ENCODE measurements around the gene MYL4. TPM values are rescaled to one million over a fixed set of nuclear protein-coding genes. Genes with fewer than 3 reads are reported as not detected.

MYL4 gene
- total RNA-seq, 2 experiments from 2014 or later = not detected

GRCh38 chr17:47232465-47232864, 23.3 kb downstream of the MYL4 start:
- no peak for ATAC-seq
- ChIA-PET POLR2A (no interaction called here), CTCF (interaction anchor here (0.6 kb wide), 1 partner anchor 239 kb away, joined by 5 read pairs; no protein-coding TSS in a partner anchor)
- Mint-ChIP-seq H3K27ac (no peak overlapping the region), H3K27me3 (ENCODE audit: low read depth) (peaks cover 15% of the 10 kb centered on the region), H3K4me3 (no peak overlapping the region), H3K36me3 (ENCODE audit: low read depth) (no peaks in the 10 kb centered on the region), H3K9me3 (ENCODE audit: insufficient read depth) (no peaks in the 10 kb centered on the region), H3K4me1 (ENCODE audit: low read depth) (peaks cover 16% of the 10 kb centered on the region)
- DNase-seq = no peak

- H3K36me3 Mint-ChIP-seq (ENCODE audit: low read depth) = no peaks in the 10 kb centered on the region
- H3K4me1 Mint-ChIP-seq (ENCODE audit: low read depth) = peaks cover 15% of the 10 kb centered on the region
- ChIA-PET CTCF (no interaction called here), POLR2A (no interaction called here)
- H3K27ac Mint-ChIP-seq = no peak overlapping the region
- no peaks in the 10 kb centered on the region for H3K9me3 Mint-ChIP-seq (ENCODE audit: insufficient read depth)
- no peak for DNase-seq
- no peak for ATAC-seq
- H3K27me3 Mint-ChIP-seq (ENCODE audit: low read depth) = peaks cover 10% of the 10 kb centered on the region
- H3K4me3 Mint-ChIP-seq = no peak overlapping the region
Measured at GRCh38 chr17:47235506-47235905, 26.4 kb downstream of the MYL4 start.

- no peak overlapping the region for H3K4me3 Mint-ChIP-seq
- DNase-seq (no peak), ATAC-seq (no peak)
- no peaks in the 10 kb centered on the region for H3K9me3 Mint-ChIP-seq (ENCODE audit: insufficient read depth)
- H3K4me1 Mint-ChIP-seq (ENCODE audit: low read depth) = peaks cover 14% of the 10 kb centered on the region
- H3K27me3 Mint-ChIP-seq (ENCODE audit: low read depth) = peaks cover 7% of the 10 kb centered on the region
- POLR2A ChIA-PET = no interaction called here
- H3K27ac Mint-ChIP-seq = no peak overlapping the region
- H3K36me3 Mint-ChIP-seq (ENCODE audit: low read depth) = no peaks in the 10 kb centered on the region
- CTCF ChIA-PET = no interaction called here
Measured at GRCh38 chr17:47235923-47236322, 26.8 kb downstream of the MYL4 start.

GRCh38 chr17:47237841-47238240, 28.7 kb downstream of the MYL4 start:
- DNase-seq (no peak), ATAC-seq (no peak)
- no peak overlapping the region for H3K27ac Mint-ChIP-seq
- no peak overlapping the region for H3K4me3 Mint-ChIP-seq
- H3K4me1 Mint-ChIP-seq (ENCODE audit: low read depth) = peaks cover 14% of the 10 kb centered on the region
- ChIA-PET POLR2A (no interaction called here), CTCF (no interaction called here)
- H3K27me3 Mint-ChIP-seq (ENCODE audit: low read depth) = peaks cover 8% of the 10 kb centered on the region
- no peaks in the 10 kb centered on the region for H3K36me3 Mint-ChIP-seq (ENCODE audit: low read depth)
- H3K9me3 Mint-ChIP-seq (ENCODE audit: insufficient read depth) = no peaks in the 10 kb centered on the region

GRCh38 chr17:47238321-47239010, 29.3 kb downstream of the MYL4 start:
- CTCF ChIA-PET = no interaction called here
- no peaks in the 10 kb centered on the region for H3K9me3 Mint-ChIP-seq (ENCODE audit: insufficient read depth)
- POLR2A ChIA-PET = no interaction called here
- no peaks in the 10 kb centered on the region for H3K36me3 Mint-ChIP-seq (ENCODE audit: low read depth)
- H3K4me1 Mint-ChIP-seq (ENCODE audit: low read depth) = peaks cover 14% of the 10 kb centered on the region
- no peak overlapping the region for H3K27ac Mint-ChIP-seq
- H3K27me3 Mint-ChIP-seq (ENCODE audit: low read depth) = peaks cover 10% of the 10 kb centered on the region
- no peak overlapping the region for H3K4me3 Mint-ChIP-seq
- no peak for ATAC-seq
- no peak for DNase-seq

GRCh38 chr17:47239619-47239966, 30.4 kb downstream of the MYL4 start:
- DNase-seq = no peak
- Mint-ChIP-seq H3K4me1 (ENCODE audit: low read depth) (peaks cover 14% of the 10 kb centered on the region), H3K9me3 (ENCODE audit: insufficient read depth) (no peaks in the 10 kb centered on the region), H3K36me3 (ENCODE audit: low read depth) (no peaks in the 10 kb centered on the region), H3K27me3 (ENCODE audit: low read depth) (peaks cover 11% of the 10 kb centered on the region), H3K4me3 (no peak overlapping the region), H3K27ac (peak overlapping the region; percentile 6)
- ATAC-seq = no peak
- CTCF ChIA-PET = no interaction called here
- POLR2A ChIA-PET = no interaction called here

GRCh38 chr17:47239967-47240651, 31.0 kb downstream of the MYL4 start:
- CTCF ChIA-PET = interaction anchor here (1.1 to 1.4 kb wide), 3 partner anchors 11 to 72 kb away, joined by 3 to 5 read pairs (median 5); no protein-coding TSS in a partner anchor

GRCh38 chr17:47240806-47241205, 31.7 kb downstream of the MYL4 start:
- no peak for ATAC-seq
- ChIA-PET CTCF (interaction anchor here (1.1 to 1.4 kb wide), 3 partner anchors 11 to 72 kb away, joined by 3 to 5 read pairs (median 5); no protein-coding TSS in a partner anchor), POLR2A (no interaction called here)
- no peak for DNase-seq
- H3K9me3 Mint-ChIP-seq (ENCODE audit: insufficient read depth) = no peaks in the 10 kb centered on the region
- H3K4me3 Mint-ChIP-seq = no peak overlapping the region
- H3K4me1 Mint-ChIP-seq (ENCODE audit: low read depth) = peaks cover 14% of the 10 kb centered on the region
- H3K36me3 Mint-ChIP-seq (ENCODE audit: low read depth) = no peaks in the 10 kb centered on the region
- peaks cover 17% of the 10 kb centered on the region for H3K27me3 Mint-ChIP-seq (ENCODE audit: low read depth)
- no peak overlapping the region for H3K27ac Mint-ChIP-seq

More at GRCh38 chr17:47239967-47240651, 31.0 kb downstream of the MYL4 start:
- no peak for ATAC-seq
- no peak overlapping the region for H3K4me3 Mint-ChIP-seq
- no peaks in the 10 kb centered on the region for H3K36me3 Mint-ChIP-seq (ENCODE audit: low read depth)
- H3K27me3 Mint-ChIP-seq (ENCODE audit: low read depth) = peaks cover 13% of the 10 kb centered on the region
- no peaks in the 10 kb centered on the region for H3K9me3 Mint-ChIP-seq (ENCODE audit: insufficient read depth)
- H3K4me1 Mint-ChIP-seq (ENCODE audit: low read depth) = peaks cover 14% of the 10 kb centered on the region
- no peak overlapping the region for H3K27ac Mint-ChIP-seq
- DNase-seq = no peak
- POLR2A ChIA-PET = no interaction called here

GRCh38 chr17:47242648-47243047, 33.5 kb downstream of the MYL4 start:
- DNase-seq (no peak), ATAC-seq (no peak)
- Mint-ChIP-seq H3K27ac (no peak overlapping the region), H3K4me3 (no peak overlapping the region), H3K4me1 (ENCODE audit: low read depth) (peaks cover 14% of the 10 kb centered on the region), H3K36me3 (ENCODE audit: low read depth) (no peaks in the 10 kb centered on the region), H3K27me3 (ENCODE audit: low read depth) (peaks cover 29% of the 10 kb centered on the region), H3K9me3 (ENCODE audit: insufficient read depth) (no peaks in the 10 kb centered on the region)
- ChIA-PET CTCF (interaction anchor here (1.5 kb wide), 1 partner anchor 9 kb away, joined by 5 read pairs; no protein-coding TSS in a partner anchor), POLR2A (no interaction called here)

GRCh38 chr17:47243737-47244598, 34.8 kb downstream of the MYL4 start:
- Mint-ChIP-seq H3K4me3 (no peak overlapping the region), H3K27me3 (ENCODE audit: low read depth) (peaks cover 38% of the 10 kb centered on the region), H3K36me3 (ENCODE audit: low read depth) (no peaks in the 10 kb centered on the region), H3K9me3 (ENCODE audit: insufficient read depth) (no peaks in the 10 kb centered on the region), H3K27ac (no peak overlapping the region), H3K4me1 (ENCODE audit: low read depth) (peaks cover 14% of the 10 kb centered on the region)
- CTCF ChIA-PET = interaction anchor here (1.5 kb wide), 1 partner anchor 10 kb away, joined by 5 read pairs; no protein-coding TSS in a partner anchor
- DNase-seq (no peak), ATAC-seq (no peak)
- POLR2A ChIA-PET = no interaction called here

- Mint-ChIP-seq H3K36me3 (ENCODE audit: low read depth) (no peaks in the 10 kb centered on the region), H3K4me1 (ENCODE audit: low read depth) (peaks cover 9% of the 10 kb centered on the region), H3K9me3 (ENCODE audit: insufficient read depth) (no peaks in the 10 kb centered on the region), H3K27me3 (ENCODE audit: low read depth) (peaks cover 40% of the 10 kb centered on the region), H3K4me3 (no peak overlapping the region), H3K27ac (no peak overlapping the region)
- ATAC-seq (no peak), DNase-seq (no peak)
- ChIA-PET CTCF (interaction anchor here (1.0 kb wide), 1 partner anchor 16 kb away, joined by 3 read pairs; no protein-coding TSS in a partner anchor), POLR2A (no interaction called here)
Measured at GRCh38 chr17:47244697-47245096, 35.5 kb downstream of the MYL4 start.

- CTCF ChIA-PET = interaction anchor here (1.5 kb wide), 1 partner anchor 17 kb away, joined by 4 read pairs; no protein-coding TSS in a partner anchor
- Mint-ChIP-seq H3K27me3 (ENCODE audit: low read depth) (peaks cover 47% of the 10 kb centered on the region), H3K4me3 (no peak overlapping the region), H3K27ac (no peak overlapping the region), H3K9me3 (ENCODE audit: insufficient read depth) (no peaks in the 10 kb centered on the region), H3K4me1 (ENCODE audit: low read depth) (no peaks in the 10 kb centered on the region), H3K36me3 (ENCODE audit: low read depth) (no peaks in the 10 kb centered on the region)
- POLR2A ChIA-PET = no interaction called here
- DNase-seq = no peak
- no peak for ATAC-seq
Measured at GRCh38 chr17:47246120-47246519, 37.0 kb downstream of the MYL4 start.
